Ascending aorta (tissue), 2 donors: ENCODE results near the gene MYOM1. TPM values are rescaled to one million over a fixed set of nuclear protein-coding genes. Genes with fewer than 3 reads are reported as not detected.

Source experiments
- DNase-seq, 2 donors: peaks; one replicate each; pipeline ENCODE4 v3.0.0-alpha.2; 2019; ENCODE audit warnings: low spot score in 2 of 2
- H3K27ac ChIP-seq, 2 donors: fragments of 200-600 bp; sonication (generic); one replicate each; pipeline ENCODE4 v1.5.1; 2016 to 2017; ENCODE audit warnings: mild to moderate bottlenecking in 1 of 2
- H3K27me3 ChIP-seq: fragments of 200-600 bp; sonication (generic); one replicate; pipeline ENCODE4 v1.5.1; 2017
- H3K36me3 ChIP-seq, 2 donors: fragments of 200-600 bp; sonication (generic); one replicate each; pipeline ENCODE4 v1.5.1; 2016
- H3K4me1 ChIP-seq, 2 donors: fragments of 200-600 bp; sonication (generic); one replicate each; pipeline ENCODE4 v1.5.1; 2016 to 2017; ENCODE audit warnings: mild to moderate bottlenecking in 1 of 2
- H3K4me3 ChIP-seq, 2 donors: fragments of 200-600 bp; sonication (generic); one replicate each; pipeline ENCODE4 v1.5.1; 2016 to 2017; ENCODE audit warnings: mild to moderate bottlenecking in 1 of 2
- H3K9me3 ChIP-seq, 2 donors: fragments of 200-600 bp; sonication (generic); one replicate each; pipeline ENCODE4 v1.5.1; 2016
- CTCF ChIP-seq, 3 experiments: fragments of 200-600 bp in 2 of 3; fragments of 450-650 bp in 1 of 3; sonication (generic) in 2 of 3; IDR thresholded peaks; one replicate each; pipeline ENCODE4 v1.5.1; 2016 to 2019; ENCODE audit warnings: antibody characterized with exemption in 3 of 3, mild to moderate bottlenecking in 1 of 3, moderate library complexity in 1 of 3
- intact Hi-C: fragments of 100-400 bp; cut with DNase I; formaldehyde crosslinking; loops from one replicate; pipeline ENCODE4 v1.15.1; 2023
- total RNA-seq: library from RNA; depleted of rRNA; stranded (reverse); fragments of >200 nt; gene quantifications from one replicate; pipeline ENCODE4 v1.1.0, GENCODE V29; 2016

The MYOM1 gene
- total RNA-seq, 1 donor from 2014 or later, result 7.8 TPM

DNA sequence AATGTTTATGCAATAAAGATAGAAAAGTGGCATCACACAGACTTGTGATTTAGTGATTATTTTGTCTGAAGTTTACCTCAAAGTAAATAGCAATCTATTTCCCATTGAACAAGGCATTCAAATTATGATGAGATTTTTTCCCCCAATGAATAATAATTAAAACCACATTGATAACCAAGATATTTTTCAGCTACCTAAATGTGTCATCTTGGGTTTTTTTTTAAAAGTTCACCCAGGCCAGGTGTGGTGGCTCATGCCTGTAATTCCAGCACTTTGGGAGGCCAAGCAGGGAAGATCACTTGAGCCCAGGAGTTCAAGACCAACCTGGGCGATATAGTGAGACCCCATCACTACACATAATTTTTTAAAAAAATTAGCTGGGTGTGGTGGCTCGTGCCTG lies 27.0 kb downstream of the MYOM1 start:
- Histone ChIP-seq H3K4me3 (no peak overlapping the region), H3K4me1 (no peaks in the 10 kb centered on the region), H3K9me3 (no peaks in the 10 kb centered on the region), H3K27me3 (no peaks in the 10 kb centered on the region), H3K36me3 (peaks cover 2 to 6% of the 10 kb centered on the region in 2 donors), H3K27ac (no peak overlapping the region)
- no peak for DNase-seq
- intact Hi-C loops, result no loop called here
- no peak for TF ChIP-seq CTCF (IDR thresholded peaks at IDR 0.05)

GRCh38 chr18:3192286-3192685 lies 27.5 kb downstream of the MYOM1 start:
- Histone ChIP-seq H3K27ac (no peak overlapping the region), H3K4me1 (no peaks in the 10 kb centered on the region), H3K36me3 (peaks cover 4 to 6% of the 10 kb centered on the region in 2 donors), H3K9me3 (no peaks in the 10 kb centered on the region), H3K27me3 (no peaks in the 10 kb centered on the region), H3K4me3 (no peak overlapping the region)
- intact Hi-C loops, result no loop called here
- no peak for DNase-seq
- TF ChIP-seq CTCF (IDR thresholded peaks at IDR 0.05), result no peak

DNA sequence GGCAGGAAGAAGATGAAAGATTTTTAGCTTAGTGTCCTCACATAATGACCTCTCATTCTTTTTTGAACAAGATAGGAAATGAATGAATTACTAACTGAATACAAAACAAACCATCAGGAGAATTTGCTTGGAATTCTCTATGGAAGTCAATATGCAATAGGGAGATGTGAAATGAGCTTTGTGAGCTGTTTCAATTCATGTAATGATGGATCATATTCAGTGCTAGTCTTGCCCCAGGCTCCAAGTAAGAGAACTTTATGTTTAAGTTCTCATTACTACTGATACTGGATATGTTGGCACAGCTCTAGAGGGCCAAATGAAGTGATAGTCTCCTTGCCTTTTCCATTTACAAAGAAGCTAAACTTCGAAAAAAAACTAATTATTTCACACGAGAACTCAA lies 29.2 kb downstream of the MYOM1 start:
- Histone ChIP-seq H3K27ac (no peak overlapping the region), H3K4me1 (no peaks in the 10 kb centered on the region), H3K9me3 (no peaks in the 10 kb centered on the region), H3K4me3 (no peak overlapping the region), H3K27me3 (no peaks in the 10 kb centered on the region), H3K36me3 (peaks cover 15% of the 10 kb centered on the region in 2 donors)
- no peak for DNase-seq
- TF ChIP-seq CTCF (IDR thresholded peaks at IDR 0.05), result no peak
- intact Hi-C loops, result no loop called here

DNA sequence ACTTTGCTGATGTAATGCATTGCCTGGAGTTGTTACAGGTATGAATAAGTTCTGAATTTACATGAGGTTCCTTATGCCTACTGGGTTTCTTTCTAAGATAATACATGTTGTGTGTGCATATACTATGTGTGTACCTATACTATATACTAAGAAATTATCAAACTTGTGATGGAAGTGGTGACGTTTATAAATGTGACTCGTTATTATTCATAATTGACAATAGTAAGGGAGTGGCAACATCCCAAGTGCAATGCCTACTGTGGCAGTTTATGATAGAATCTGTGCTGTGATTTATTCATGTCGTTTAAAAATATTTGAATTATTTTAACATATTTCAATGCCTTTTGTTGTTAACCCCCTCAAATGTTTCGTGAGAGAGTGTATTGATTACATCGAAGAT lies 29.9 kb downstream of the MYOM1 start:
- no peak for DNase-seq
- no peaks in the 10 kb centered on the region for H3K9me3 ChIP-seq
- intact Hi-C loops, result no loop called here
- no peak overlapping the region for H3K27ac ChIP-seq
- H3K36me3 ChIP-seq, result peaks cover 19 to 20% of the 10 kb centered on the region in 2 donors
- H3K27me3 ChIP-seq, result no peaks in the 10 kb centered on the region
- no peaks in the 10 kb centered on the region for H3K4me1 ChIP-seq
- H3K4me3 ChIP-seq, result no peak overlapping the region
- TF ChIP-seq CTCF (IDR thresholded peaks at IDR 0.05), result no peak

GRCh38 chr18:3186678-3187658 lies 32.8 kb downstream of the MYOM1 start:
- no peak overlapping the region for H3K27ac ChIP-seq
- no peaks in the 10 kb centered on the region for H3K9me3 ChIP-seq
- intact Hi-C loops, result no loop called here
- H3K4me3 ChIP-seq, result no peak overlapping the region
- no peaks in the 10 kb centered on the region for H3K27me3 ChIP-seq
- H3K4me1 ChIP-seq, result no peaks in the 10 kb centered on the region
- peaks cover 20 to 25% of the 10 kb centered on the region in 2 donors for H3K36me3 ChIP-seq
- DNase-seq, result no peak
- no peak for TF ChIP-seq CTCF (IDR thresholded peaks at IDR 0.05)
